Stimulated activated memory B cell treated with anti-CD40 and anti-IgM and Interleukin-4, amounts not matched to agents 10 μg/mL and 1 μg/mL and 100 μg/mL, for 72 hours (primary cell): ENCODE measurements around the gene ADAMTS1.

ENCODE experiments used
- ATAC-seq: fragments of 150-1000 bp; cut with Tn5 transposase; 2 replicates; pipeline ENCODE4 v1.10.0; 2021
- H3K27ac Mint-ChIP-seq: one replicate; pipeline ENCODE4 v1.8.0; 2022; ENCODE audit warnings: mild to moderate bottlenecking, mixed read lengths
- H3K27me3 Mint-ChIP-seq: one replicate; pipeline ENCODE4 v1.8.0; 2022; ENCODE audit warnings: mixed read lengths
- H3K36me3 Mint-ChIP-seq: one replicate; pipeline ENCODE4 v1.8.0; 2022; ENCODE audit warnings: mixed read lengths
- H3K4me1 Mint-ChIP-seq: one replicate; pipeline ENCODE4 v1.8.0; 2022; ENCODE audit warnings: mixed read lengths
- H3K4me3 Mint-ChIP-seq: one replicate; pipeline ENCODE4 v1.8.0; 2022; ENCODE audit warnings: mild to moderate bottlenecking, moderate library complexity, mixed read lengths
- H3K9me3 Mint-ChIP-seq: one replicate; pipeline ENCODE4 v1.8.0; 2022; ENCODE audit warnings: mixed read lengths

ADAMTS1 gene

DNA sequence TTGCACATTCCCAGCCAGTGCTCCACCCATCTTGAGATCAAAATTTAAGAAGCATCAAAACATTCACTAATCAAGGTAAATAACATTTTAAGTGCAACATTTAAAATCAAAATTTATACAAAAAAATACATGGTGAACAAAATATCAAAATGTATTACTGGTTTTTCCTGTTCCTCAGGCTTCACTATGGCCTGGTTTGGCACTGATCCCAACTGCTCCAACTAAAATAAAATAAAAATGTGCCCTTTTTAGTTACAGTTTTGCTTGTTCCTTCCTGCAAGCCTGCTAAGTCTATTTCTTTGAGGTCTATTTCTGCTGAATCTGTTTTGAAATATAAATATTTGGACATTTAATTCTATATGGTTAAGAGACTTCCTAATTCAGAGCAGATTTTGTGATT is 54.9 kb downstream of the ADAMTS1 start:
- H3K4me3 Mint-ChIP-seq = no peak overlapping the region
- peaks cover 6% of the 10 kb centered on the region for H3K9me3 Mint-ChIP-seq
- H3K27ac Mint-ChIP-seq = no peak overlapping the region
- H3K27me3 Mint-ChIP-seq = no peaks in the 10 kb centered on the region
- no peaks in the 10 kb centered on the region for H3K4me1 Mint-ChIP-seq
- no peaks in the 10 kb centered on the region for H3K36me3 Mint-ChIP-seq
- ATAC-seq = no peak

DNA sequence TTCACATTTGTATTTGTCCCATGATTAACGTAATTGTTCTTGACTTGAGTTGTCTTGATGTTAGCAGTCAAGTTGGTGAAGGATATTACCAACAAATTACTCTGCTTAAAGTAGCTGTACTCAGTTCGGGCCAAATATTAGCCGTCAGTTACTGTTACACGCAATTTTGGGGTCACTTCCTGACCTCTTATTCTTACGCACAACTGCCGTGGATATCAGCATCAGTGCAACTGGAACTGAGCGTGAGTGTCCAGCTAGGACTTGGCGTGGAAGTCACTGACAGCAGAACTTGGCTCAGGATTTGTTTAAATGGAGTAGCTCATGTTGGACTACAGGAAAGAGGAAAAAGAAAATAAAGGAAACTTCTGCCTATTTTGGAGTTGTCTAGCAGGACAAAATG is 56.4 kb downstream of the ADAMTS1 start:
- H3K9me3 Mint-ChIP-seq = peaks cover 6% of the 10 kb centered on the region
- ATAC-seq = no peak
- H3K27me3 Mint-ChIP-seq = no peaks in the 10 kb centered on the region
- no peak overlapping the region for H3K27ac Mint-ChIP-seq
- H3K4me1 Mint-ChIP-seq = no peaks in the 10 kb centered on the region
- H3K4me3 Mint-ChIP-seq = no peak overlapping the region
- no peaks in the 10 kb centered on the region for H3K36me3 Mint-ChIP-seq
